Dermis microvascular lymphatic vessel endothelial cell (primary cell): ENCODE results near the gene BIK. TPM values are rescaled to one million over a fixed set of nuclear protein-coding genes. Genes with fewer than 3 reads are reported as not detected.
"Not testable (repeated sequence)": the region's sequence is repeated elsewhere in the genome, so short reads cannot be mapped to it uniquely, and the experiment has no call there.

ENCODE experiments used
- DNase-seq, 2 donors: peaks; one replicate each; pipeline versions ENCODE4 v3.0.0 to v3.0.0-alpha.2; 2010; ENCODE audit warnings: low read depth in 2 of 2
- total RNA-seq: library from RNA; depleted of rRNA; stranded (reverse); fragments of >200 nt; gene quantifications from 2 replicates; pipeline ENCODE4 v1.2.1, GENCODE V29; 2014

The BIK gene
- total RNA-seq, 1 donor from 2014 or later, result 1.0 TPM

- peak in 1 of 2 donors; percentile 67 for DNase-seq
Observed at GRCh38 chr22:43104056-43104625, 6.4 kb upstream of the BIK start.

- not testable (repeated sequence) for DNase-seq
Observed at GRCh38 chr22:43104950-43105349, 5.6 kb upstream of the BIK start.

GRCh38 chr22:43106302-43106701, 4.2 kb upstream of the BIK start:
- DNase-seq, result no peak

GRCh38 chr22:43109511-43109910, 1.0 kb upstream of the BIK start:
- no peak for DNase-seq

GRCh38 chr22:43109921-43110443, 568 bp upstream of the BIK start:
- DNase-seq, result no peak

DNA sequence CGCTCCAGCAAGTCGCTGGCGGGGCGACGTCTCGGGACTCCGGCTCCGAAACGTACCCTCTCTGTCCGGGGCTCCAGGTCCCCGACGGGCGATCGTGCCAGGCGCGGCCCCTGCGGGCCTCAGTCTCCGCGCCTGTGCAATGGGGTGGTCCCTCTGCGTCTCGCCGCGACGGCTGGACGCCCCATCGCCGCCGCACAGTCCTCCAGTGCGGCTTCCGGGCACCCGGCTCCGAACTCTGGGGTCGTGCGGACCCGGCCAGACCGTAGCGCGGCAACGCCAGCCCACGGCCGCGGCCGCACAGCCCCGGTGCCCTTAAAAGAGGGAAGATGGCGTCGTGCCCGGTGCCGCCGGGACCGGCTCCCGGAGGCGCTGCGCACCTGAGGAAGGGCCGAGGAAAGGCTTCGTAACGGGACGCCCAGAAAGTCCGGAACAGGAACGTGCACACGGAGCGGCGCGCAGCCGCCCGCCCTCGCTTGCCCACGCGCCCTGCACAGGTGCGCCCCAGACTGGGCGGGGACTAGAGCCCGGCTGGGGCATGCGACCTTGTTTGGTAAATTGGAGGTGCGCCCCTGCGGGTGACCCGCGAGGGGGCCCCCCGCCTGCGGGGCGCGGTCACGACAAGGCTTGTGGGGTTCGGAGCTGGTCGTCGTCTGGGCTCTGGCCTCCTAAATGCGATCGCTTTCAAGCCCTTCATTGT, 525 bp downstream of the BIK start:
- no peak for DNase-seq

DNA sequence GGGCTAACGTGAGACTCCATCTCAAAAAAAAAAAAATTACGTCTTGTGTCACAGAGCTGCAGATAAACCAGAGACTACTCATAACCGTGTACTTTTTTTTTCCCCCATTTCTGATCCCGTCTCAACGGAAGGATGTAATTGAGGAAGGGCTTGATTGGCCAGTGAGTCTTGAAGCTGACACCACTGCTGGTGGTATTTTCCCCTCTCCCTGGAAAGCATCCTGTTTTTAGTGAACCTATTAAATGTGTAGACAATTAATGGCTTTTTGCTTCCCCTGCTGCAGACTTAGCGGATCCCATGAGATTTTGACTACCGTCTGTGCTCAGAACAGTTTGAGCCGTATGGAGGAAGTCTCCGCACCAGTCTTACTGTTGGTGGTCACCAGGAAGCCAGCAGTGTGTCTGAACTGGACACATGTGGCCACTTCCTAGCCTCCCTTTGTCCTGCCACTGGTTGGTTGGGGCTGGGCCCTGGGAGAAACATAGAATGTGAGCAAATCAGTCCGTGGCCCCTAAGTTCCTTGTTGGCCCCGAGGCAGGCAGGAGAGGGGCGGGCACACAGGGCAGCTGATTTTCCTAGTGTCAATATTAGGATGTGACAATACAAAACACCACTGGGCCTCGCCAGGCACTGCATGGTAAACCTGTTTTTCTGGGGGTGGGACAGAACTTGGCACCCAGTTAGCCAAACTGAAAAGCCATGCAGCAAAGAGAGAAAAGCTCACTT, 3.1 kb downstream of the BIK start:
- DNase-seq, result peak in 1 of 2 donors; percentile 18

- DNase-seq, result no peak
Observed at GRCh38 chr22:43114958-43115357, 4.4 kb downstream of the BIK start.

GRCh38 chr22:43116932-43117331, 6.4 kb downstream of the BIK start:
- no peak for DNase-seq

GRCh38 chr22:43118024-43118849, 7.7 kb downstream of the BIK start:
- DNase-seq, result no peak

DNA sequence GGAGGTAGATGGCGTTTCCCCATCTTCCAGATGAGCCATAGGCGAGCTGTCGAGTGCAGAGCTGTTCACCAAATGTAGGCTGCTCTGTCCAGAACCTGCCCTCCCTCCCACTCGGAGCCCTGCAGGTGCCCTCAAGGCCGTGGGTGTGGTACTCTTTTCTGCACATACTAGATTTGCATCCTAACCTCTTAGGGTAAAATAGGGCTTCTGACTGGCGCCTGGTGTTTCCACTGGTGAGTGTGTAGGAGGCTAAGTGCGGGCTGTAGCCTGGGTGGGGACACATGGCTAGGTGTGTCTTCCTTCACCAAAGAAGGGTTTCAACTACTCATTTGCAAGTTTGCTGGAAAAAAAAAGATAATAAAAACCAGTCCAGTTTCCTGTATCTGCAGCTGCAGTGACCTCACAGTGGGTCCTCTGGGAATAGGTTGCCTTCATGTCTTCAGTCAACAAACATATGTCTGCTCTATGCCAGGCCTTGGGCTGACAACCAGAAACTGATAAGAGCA, 8.5 kb downstream of the BIK start:
- no peak for DNase-seq

GRCh38 chr22:43126501-43127165, 16.1 kb downstream of the BIK start:
- peak in 1 of 2 donors; percentile 68 for DNase-seq

GRCh38 chr22:43127166-43127908, 16.8 kb downstream of the BIK start:
- DNase-seq, result no peak

DNA sequence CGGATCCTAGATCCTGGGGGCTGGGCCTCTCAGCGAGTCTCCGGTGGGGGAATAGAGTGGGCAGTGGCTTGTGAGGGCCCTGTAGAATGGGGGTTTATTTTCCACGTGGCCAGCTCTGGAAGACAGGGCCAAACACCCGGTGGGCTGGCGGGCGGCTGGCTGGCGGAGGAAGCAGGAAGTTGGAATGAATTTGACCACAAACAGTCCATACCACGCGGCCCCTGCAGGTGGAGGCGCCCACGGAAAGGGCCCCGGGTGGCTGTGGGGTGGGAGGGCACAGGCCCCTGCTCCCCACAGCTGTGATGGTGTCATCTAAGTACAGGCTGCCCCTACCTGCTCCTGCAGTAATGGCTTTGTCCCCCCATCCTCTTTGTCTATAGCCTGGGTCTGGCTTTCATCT, 17.6 kb downstream of the BIK start:
- DNase-seq, result no peak

- no peak for DNase-seq
Observed at GRCh38 chr22:43128928-43129424, 18.4 kb downstream of the BIK start.

- DNase-seq, result no peak
Observed at GRCh38 chr22:43129426-43130425, 19.2 kb downstream of the BIK start.

- DNase-seq, result peak in 1 of 2 donors; percentile 37
Observed at GRCh38 chr22:43131773-43132501, 21.4 kb downstream of the BIK start.

DNA sequence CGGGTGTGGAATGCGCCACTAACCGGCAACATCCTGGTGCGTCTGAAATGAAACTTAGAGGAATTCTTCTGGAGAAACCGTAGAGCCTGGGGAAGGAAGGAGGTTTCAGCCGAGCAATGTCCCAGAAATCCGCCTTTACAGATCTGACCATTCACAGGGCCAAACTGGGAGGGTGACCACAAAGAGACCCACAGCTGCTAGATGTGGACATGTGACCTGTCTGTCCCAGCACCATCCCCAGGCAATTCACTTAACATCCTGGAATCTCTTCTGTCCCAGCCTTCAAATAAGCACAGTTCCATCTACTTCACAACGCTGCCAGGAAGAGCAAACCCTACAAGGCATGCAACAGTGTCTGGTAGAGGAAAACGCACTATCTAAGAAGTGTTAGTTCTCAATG, 22.9 kb downstream of the BIK start:
- DNase-seq, result no peak
